SK-N-SH (cell line): Measurements from ENCODE around the gene CHST9. TPM values are rescaled to one million over a fixed set of nuclear protein-coding genes. Genes with fewer than 3 reads are reported as not detected.
"Not testable (repeated sequence)": the region's sequence is repeated elsewhere in the genome, so short reads cannot be mapped to it uniquely, and the experiment has no call there.

Source experiments
- CTCF ChIA-PET: fragments of 300-600, 350-600 bp; formaldehyde crosslinking; extraction: SDS; loops from one replicate; lab custom pipeline; 2021; lab: Yijun Ruan, JAX
- POLR2A ChIA-PET: fragments of 350-600 bp; sonication (Branson Sonifier 250); formaldehyde crosslinking; extraction: SDS; loops from one replicate; lab custom pipeline; 2020; ENCODE audit warnings: antibody characterized with exemption, inconsistent platforms; lab: Yijun Ruan, JAX
- DNase-seq: peaks from one replicate; pipeline ENCODE4 v3.0.0; 2012
- H2AFZ ChIP-seq: fragments of 200-600 bp; sonication (generic); 2 replicates; pipeline ENCODE4 v1.8.1; 2016; ENCODE audit warnings: antibody characterized with exemption, mild to moderate bottlenecking, low read depth
- H3F3A ChIP-seq: fragments of 200-600 bp; sonication (generic); replicated peaks from 2 replicates; pipeline ENCODE3; 2016; ENCODE audit warnings: antibody characterized with exemption, mild to moderate bottlenecking; ENCODE audit not compliant: insufficient read depth
- H3K27ac ChIP-seq, 2 experiments: fragments of 200-500 bp in 1 of 2; fragments of 200-600 bp in 1 of 2; sonication (Bioruptor generic) in 1 of 2; sonication (generic), shearing (Covaris generic) in 1 of 2; 2 replicates each; pipeline versions ENCODE4 v1.5.1 to v1.6.1; 2014 to 2016; ENCODE audit warnings: low read depth in 2 of 2, inconsistent platforms in 1 of 2, low read length in 1 of 2, mild to moderate bottlenecking in 1 of 2, mixed read lengths in 1 of 2
- H3K27me3 ChIP-seq: fragments of 200-600 bp; sonication (generic), shearing (Covaris generic); 2 replicates; pipeline ENCODE4 v1.6.1; 2016; ENCODE audit warnings: mixed run types; ENCODE audit not compliant: insufficient read depth
- H3K36me3 ChIP-seq, 2 experiments: fragments of 200-500 bp in 1 of 2; fragments of 200-600 bp in 1 of 2; sonication (Bioruptor generic) in 1 of 2; sonication (generic) in 1 of 2; replicated peaks in 1 of 2; 2 replicates each; pipeline versions ENCODE3 to v1.5.1; 2014 to 2016; ENCODE audit warnings: low read length in 1 of 2, mild to moderate bottlenecking in 1 of 2; ENCODE audit not compliant: insufficient read depth in 2 of 2, control insufficient read depth in 1 of 2
- H3K4me1 ChIP-seq, 2 experiments: fragments of 200-500 bp in 1 of 2; fragments of 200-600 bp in 1 of 2; sonication (Bioruptor generic) in 1 of 2; sonication (generic), shearing (Covaris generic) in 1 of 2; 2 replicates each; pipeline versions ENCODE4 v1.5.1 to v1.6.1; 2014 to 2016; ENCODE audit warnings: low read depth in 1 of 2, low read length in 1 of 2, mixed run types in 1 of 2; ENCODE audit not compliant: insufficient read depth in 2 of 2, control insufficient read depth in 1 of 2
- H3K4me2 ChIP-seq: fragments of 200-600 bp; sonication (generic), shearing (Covaris generic); 2 replicates; pipeline ENCODE4 v1.6.1; 2017; ENCODE audit warnings: mixed run types
- H3K4me3 ChIP-seq, 2 experiments: fragments of 200-500 bp in 1 of 2; fragments of 200-600 bp in 1 of 2; sonication (Bioruptor generic) in 1 of 2; sonication (generic), shearing (Covaris generic) in 1 of 2; 2 replicates each; pipeline versions ENCODE4 v1.5.1 to v1.8.1; 2014 to 2016; ENCODE audit warnings: low read depth in 2 of 2, inconsistent platforms in 1 of 2, low read length in 1 of 2, mild to moderate bottlenecking in 1 of 2, mixed read lengths in 1 of 2, moderate library complexity in 1 of 2
- H3K79me2 ChIP-seq: fragments of 200-600 bp; sonication (generic); 2 replicates; pipeline ENCODE4 v1.8.1; 2017; ENCODE audit warnings: mild to moderate bottlenecking; ENCODE audit not compliant: insufficient read depth
- H3K9ac ChIP-seq: fragments of 200-600 bp; sonication (generic); 2 replicates; pipeline ENCODE4 v1.6.1; 2017; ENCODE audit warnings: mixed run types
- H3K9me2 ChIP-seq: fragments of 200-600 bp; sonication (generic); 2 replicates; pipeline ENCODE4 v1.6.1; 2017; ENCODE audit warnings: mixed run types
- H3K9me3 ChIP-seq: fragments of 200-600 bp; sonication (generic); 2 replicates; pipeline ENCODE4 v1.6.1; 2017; ENCODE audit warnings: mixed run types, mild to moderate bottlenecking, moderate library complexity
- H4K20me1 ChIP-seq: fragments of 200-600 bp; sonication (generic); 2 replicates; pipeline ENCODE4 v1.6.1; 2017; ENCODE audit warnings: mild to moderate bottlenecking, mixed run types; ENCODE audit not compliant: insufficient read depth
- CHD2 ChIP-seq: fragments of 150-350 bp; IDR thresholded peaks from 2 replicates; pipeline ENCODE4 v1.6.1; 2018; ENCODE audit warnings: low read length; ENCODE audit not compliant: partially characterized antibody
- EZH2phosphoT487 ChIP-seq: fragments of 200-600 bp; sonication (generic); IDR thresholded peaks from 2 replicates; pipeline ENCODE4 v1.6.1; 2017; ENCODE audit warnings: low read depth, mixed run types, mild to moderate bottlenecking, antibody characterized with exemption, moderate library complexity, borderline replicate concordance
- FOSL2 ChIP-seq: IDR thresholded peaks from 2 replicates; pipeline ENCODE4 v1.4.0; 2012; ENCODE audit warnings: low read depth, mild to moderate bottlenecking, moderate library complexity, borderline replicate concordance
- FOXJ3 ChIP-seq: sonication (generic); formaldehyde crosslinking; IDR thresholded peaks from 2 replicates; pipeline ENCODE4 v1.5.1; 2020; ENCODE audit warnings: mild to moderate bottlenecking, missing genetic modification reagents
- JUND ChIP-seq: IDR thresholded peaks from 2 replicates; pipeline ENCODE4 v1.4.0; 2012
- NFIC ChIP-seq: IDR thresholded peaks from 2 replicates; pipeline ENCODE4 v1.4.0; 2012; ENCODE audit warnings: borderline replicate concordance
- RFX5 ChIP-seq: IDR thresholded peaks from 2 replicates; pipeline ENCODE4 v1.6.1; 2012; ENCODE audit warnings: mild to moderate bottlenecking, improper control_type of control experiment, low read length
- TEAD4 ChIP-seq: IDR thresholded peaks from 2 replicates; pipeline ENCODE4 v1.4.0; 2012; ENCODE audit warnings: mild to moderate bottlenecking, borderline replicate concordance; ENCODE audit not compliant: insufficient read depth
- WGBS: methylation state at CpG from one replicate; pipeline ENCODE4 v1.1.6; 2017; ENCODE audit warnings: low lambda C conversion rate; 5-methylcytosine and 5-hydroxymethylcytosine counted together
- polyA plus RNA-seq, 3 experiments: library from polyadenylated mRNA; depleted of rRNA; stranded (reverse); fragments of >200 nt; gene quantifications; 2 replicates each; pipeline ENCODE4 v1.2.3, GENCODE V29; 2012
- TF ChIP-seq, protein P1 (sequence below): IDR thresholded peaks from 2 replicates; pipeline ENCODE4 v1.4.0; 2012; ENCODE audit warnings: low read depth, borderline replicate concordance
- TF ChIP-seq, protein P2 (sequence below): IDR thresholded peaks from 2 replicates; pipeline ENCODE4 v1.6.1; 2012; ENCODE audit warnings: mild to moderate bottlenecking, low read depth, low read length, moderate library complexity
- TF ChIP-seq, protein P3 (sequence below): fragments of 150-350 bp; IDR thresholded peaks from 2 replicates; pipeline ENCODE4 v1.6.1; 2017; ENCODE audit warnings: antibody characterized with exemption, low read length, low read depth, borderline replicate concordance
- TF ChIP-seq, protein P4 (sequence below): fragments of 150-350 bp; IDR thresholded peaks from 2 replicates; pipeline ENCODE4 v1.6.1; 2016; ENCODE audit warnings: mild to moderate bottlenecking, low read depth, low read length
- TF ChIP-seq, protein P5 (sequence below): IDR thresholded peaks from 2 replicates; pipeline ENCODE4; 2012

The CHST9 gene
- polyA plus RNA-seq, 1 of the 3 experiments (the other 2 are of a cell fraction), result not detected

DNA sequence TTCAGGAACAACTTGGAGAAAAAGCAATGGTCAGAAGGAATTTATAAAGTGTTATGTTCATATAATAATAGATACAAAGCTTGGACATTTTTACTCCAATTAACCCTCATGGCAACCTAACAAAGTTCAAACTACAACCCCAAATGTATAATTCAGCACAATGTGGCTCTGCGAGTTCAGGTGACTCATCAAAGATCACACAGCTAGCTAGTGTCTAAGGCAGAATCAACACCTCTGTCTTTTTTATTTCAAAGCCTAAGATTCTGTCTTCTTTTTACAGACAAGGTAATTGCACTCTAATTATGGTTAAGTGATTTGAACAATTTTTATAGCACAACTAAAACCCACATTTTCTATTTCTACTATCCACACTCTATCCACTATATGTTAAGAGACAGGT is 90.5 kb downstream of the CHST9 start:
- Histone ChIP-seq H3K4me1 (no peaks in the 10 kb centered on the region), H3K36me3 (no peaks in the 10 kb centered on the region), H3K79me2 (no peaks in the 10 kb centered on the region), H3K27ac (no peak overlapping the region), H4K20me1 (no peaks in the 10 kb centered on the region), H3K4me3 (no peak overlapping the region), H3F3A (no peaks in the 10 kb centered on the region), H3K9me2 (no peaks in the 10 kb centered on the region), H2AFZ (no peak overlapping the region), H3K27me3 (no peaks in the 10 kb centered on the region), H3K4me2 (no peak overlapping the region), H3K9ac (no peak overlapping the region), H3K9me3 (no peaks in the 10 kb centered on the region)
- WGBS, result 28% methylated on average over 1 of the region's 1 CpG
- TF ChIP-seq, protein P1, sequence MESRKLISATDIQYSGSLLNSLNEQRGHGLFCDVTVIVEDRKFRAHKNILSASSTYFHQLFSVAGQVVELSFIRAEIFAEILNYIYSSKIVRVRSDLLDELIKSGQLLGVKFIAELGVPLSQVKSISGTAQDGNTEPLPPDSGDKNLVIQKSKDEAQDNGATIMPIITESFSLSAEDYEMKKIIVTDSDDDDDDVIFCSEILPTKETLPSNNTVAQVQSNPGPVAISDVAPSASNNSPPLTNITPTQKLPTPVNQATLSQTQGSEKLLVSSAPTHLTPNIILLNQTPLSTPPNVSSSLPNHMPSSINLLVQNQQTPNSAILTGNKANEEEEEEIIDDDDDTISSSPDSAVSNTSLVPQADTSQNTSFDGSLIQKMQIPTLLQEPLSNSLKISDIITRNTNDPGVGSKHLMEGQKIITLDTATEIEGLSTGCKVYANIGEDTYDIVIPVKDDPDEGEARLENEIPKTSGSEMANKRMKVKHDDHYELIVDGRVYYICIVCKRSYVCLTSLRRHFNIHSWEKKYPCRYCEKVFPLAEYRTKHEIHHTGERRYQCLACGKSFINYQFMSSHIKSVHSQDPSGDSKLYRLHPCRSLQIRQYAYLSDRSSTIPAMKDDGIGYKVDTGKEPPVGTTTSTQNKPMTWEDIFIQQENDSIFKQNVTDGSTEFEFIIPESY, result no peak
- TF ChIP-seq, protein P2, sequence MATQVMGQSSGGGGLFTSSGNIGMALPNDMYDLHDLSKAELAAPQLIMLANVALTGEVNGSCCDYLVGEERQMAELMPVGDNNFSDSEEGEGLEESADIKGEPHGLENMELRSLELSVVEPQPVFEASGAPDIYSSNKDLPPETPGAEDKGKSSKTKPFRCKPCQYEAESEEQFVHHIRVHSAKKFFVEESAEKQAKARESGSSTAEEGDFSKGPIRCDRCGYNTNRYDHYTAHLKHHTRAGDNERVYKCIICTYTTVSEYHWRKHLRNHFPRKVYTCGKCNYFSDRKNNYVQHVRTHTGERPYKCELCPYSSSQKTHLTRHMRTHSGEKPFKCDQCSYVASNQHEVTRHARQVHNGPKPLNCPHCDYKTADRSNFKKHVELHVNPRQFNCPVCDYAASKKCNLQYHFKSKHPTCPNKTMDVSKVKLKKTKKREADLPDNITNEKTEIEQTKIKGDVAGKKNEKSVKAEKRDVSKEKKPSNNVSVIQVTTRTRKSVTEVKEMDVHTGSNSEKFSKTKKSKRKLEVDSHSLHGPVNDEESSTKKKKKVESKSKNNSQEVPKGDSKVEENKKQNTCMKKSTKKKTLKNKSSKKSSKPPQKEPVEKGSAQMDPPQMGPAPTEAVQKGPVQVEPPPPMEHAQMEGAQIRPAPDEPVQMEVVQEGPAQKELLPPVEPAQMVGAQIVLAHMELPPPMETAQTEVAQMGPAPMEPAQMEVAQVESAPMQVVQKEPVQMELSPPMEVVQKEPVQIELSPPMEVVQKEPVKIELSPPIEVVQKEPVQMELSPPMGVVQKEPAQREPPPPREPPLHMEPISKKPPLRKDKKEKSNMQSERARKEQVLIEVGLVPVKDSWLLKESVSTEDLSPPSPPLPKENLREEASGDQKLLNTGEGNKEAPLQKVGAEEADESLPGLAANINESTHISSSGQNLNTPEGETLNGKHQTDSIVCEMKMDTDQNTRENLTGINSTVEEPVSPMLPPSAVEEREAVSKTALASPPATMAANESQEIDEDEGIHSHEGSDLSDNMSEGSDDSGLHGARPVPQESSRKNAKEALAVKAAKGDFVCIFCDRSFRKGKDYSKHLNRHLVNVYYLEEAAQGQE, result no peak
- TF ChIP-seq, protein P3, sequence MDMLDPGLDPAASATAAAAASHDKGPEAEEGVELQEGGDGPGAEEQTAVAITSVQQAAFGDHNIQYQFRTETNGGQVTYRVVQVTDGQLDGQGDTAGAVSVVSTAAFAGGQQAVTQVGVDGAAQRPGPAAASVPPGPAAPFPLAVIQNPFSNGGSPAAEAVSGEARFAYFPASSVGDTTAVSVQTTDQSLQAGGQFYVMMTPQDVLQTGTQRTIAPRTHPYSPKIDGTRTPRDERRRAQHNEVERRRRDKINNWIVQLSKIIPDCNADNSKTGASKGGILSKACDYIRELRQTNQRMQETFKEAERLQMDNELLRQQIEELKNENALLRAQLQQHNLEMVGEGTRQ, result no peak
- TF ChIP-seq JUND, result no peak
- TF ChIP-seq, protein P4, sequence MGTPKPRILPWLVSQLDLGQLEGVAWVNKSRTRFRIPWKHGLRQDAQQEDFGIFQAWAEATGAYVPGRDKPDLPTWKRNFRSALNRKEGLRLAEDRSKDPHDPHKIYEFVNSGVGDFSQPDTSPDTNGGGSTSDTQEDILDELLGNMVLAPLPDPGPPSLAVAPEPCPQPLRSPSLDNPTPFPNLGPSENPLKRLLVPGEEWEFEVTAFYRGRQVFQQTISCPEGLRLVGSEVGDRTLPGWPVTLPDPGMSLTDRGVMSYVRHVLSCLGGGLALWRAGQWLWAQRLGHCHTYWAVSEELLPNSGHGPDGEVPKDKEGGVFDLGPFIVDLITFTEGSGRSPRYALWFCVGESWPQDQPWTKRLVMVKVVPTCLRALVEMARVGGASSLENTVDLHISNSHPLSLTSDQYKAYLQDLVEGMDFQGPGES, result no peak
- no peak for TF ChIP-seq NFIC
- TF ChIP-seq FOSL2, result no peak
- TF ChIP-seq FOXJ3, result no peak
- TF ChIP-seq TEAD4, result no peak
- no peak for TF ChIP-seq EZH2phosphoT487
- TF ChIP-seq RFX5, result no peak
- no peak for TF ChIP-seq CHD2
- TF ChIP-seq, protein P5, sequence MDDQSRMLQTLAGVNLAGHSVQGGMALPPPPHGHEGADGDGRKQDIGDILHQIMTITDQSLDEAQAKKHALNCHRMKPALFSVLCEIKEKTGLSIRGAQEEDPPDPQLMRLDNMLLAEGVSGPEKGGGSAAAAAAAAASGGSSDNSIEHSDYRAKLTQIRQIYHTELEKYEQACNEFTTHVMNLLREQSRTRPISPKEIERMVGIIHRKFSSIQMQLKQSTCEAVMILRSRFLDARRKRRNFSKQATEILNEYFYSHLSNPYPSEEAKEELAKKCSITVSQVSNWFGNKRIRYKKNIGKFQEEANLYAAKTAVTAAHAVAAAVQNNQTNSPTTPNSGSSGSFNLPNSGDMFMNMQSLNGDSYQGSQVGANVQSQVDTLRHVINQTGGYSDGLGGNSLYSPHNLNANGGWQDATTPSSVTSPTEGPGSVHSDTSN, result no peak
- ChIA-PET POLR2A (no interaction called here), CTCF (no interaction called here)
- no peak for DNase-seq

DNA sequence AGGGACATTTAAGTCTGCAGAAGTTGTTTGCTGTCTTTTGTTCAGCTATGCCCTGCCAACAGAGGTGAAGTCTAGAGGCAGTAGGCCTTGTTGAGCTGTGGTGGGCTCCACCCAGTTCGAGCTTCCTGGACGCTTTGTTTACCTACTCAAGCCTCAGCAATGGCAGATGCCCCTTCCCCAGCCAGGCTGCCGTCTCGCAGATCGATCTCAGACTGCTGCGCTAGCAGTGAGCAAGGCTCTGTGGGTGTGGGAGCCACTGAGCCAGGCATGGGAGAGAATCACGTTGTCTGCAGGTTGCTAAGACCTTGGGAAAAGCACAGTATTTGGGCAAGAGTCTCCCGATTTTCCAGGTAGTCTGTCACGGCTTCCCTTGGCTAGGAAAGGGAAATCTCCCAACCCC is 91.8 kb downstream of the CHST9 start:
- H3K9me2 ChIP-seq, H4K20me1 ChIP-seq, H3K4me1 ChIP-seq, H3K9me3 ChIP-seq, CTCF ChIA-PET, DNase-seq, H3K36me3 ChIP-seq, H3F3A ChIP-seq, H2AFZ ChIP-seq, H3K27ac ChIP-seq, H3K9ac ChIP-seq, H3K79me2 ChIP-seq, H3K4me3 ChIP-seq, H3K27me3 ChIP-seq, H3K4me2 ChIP-seq, POLR2A ChIA-PET: not testable (repeated sequence)
- WGBS, result 20% methylated on average over 4 of the region's 9 CpGs
